OCI-LY7 (cell line): ENCODE measurements around the gene SCRG1.

Source experiments
- EZH2phosphoT487 ChIP-seq: fragments of 200-600 bp; sonication (generic); IDR thresholded peaks from 2 replicates; pipeline ENCODE4 v1.6.1; 2018; ENCODE audit warnings: low read depth, borderline replicate concordance, mild to moderate bottlenecking, mixed run types, antibody characterized with exemption, low read length, moderate library complexity, mixed read lengths
- TF ChIP-seq, protein P1 (sequence below): fragments of 200-600 bp; sonication (generic); conservative IDR thresholded peaks from 2 replicates; pipeline ENCODE4 v1.5.1; 2014; ENCODE audit warnings: mild to moderate bottlenecking, antibody characterized with exemption, low read length, moderate library complexity, mixed read lengths

DNA sequence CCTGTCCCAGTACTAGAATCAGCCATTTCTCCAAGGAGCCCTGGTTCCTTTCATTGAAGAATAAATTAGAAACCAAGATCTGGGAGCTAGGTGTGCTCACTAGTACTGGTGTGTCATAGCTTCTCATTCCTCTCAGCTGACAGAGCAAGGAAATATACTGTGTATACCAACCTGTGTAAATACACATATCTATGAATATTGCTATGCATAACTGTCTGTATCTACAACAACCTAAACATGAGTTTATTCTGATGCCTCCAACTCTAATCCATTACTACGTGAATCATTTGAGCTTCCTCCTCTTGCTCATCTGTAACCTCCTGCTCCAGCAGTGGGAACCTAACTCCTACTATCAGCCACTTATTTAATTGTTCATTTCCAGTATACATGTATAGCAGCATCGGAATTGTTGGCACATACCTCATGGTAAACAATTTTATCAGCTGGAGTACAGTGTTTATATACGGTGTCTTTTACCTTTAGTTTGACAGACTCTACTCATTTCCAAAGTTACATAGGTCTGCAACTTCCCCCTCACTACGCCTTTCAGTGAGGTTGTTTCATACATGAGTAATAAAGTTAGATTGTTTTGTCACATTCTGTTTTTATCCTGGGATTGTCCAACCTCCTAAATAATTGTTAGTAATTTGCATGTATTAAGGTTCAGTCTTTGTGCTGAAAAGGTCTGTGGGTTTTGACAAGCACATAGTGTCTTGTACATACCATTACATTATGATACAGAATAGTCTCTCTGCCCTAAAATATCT is 7.1 kb upstream of the SCRG1 start:
- TF ChIP-seq, protein P1, sequence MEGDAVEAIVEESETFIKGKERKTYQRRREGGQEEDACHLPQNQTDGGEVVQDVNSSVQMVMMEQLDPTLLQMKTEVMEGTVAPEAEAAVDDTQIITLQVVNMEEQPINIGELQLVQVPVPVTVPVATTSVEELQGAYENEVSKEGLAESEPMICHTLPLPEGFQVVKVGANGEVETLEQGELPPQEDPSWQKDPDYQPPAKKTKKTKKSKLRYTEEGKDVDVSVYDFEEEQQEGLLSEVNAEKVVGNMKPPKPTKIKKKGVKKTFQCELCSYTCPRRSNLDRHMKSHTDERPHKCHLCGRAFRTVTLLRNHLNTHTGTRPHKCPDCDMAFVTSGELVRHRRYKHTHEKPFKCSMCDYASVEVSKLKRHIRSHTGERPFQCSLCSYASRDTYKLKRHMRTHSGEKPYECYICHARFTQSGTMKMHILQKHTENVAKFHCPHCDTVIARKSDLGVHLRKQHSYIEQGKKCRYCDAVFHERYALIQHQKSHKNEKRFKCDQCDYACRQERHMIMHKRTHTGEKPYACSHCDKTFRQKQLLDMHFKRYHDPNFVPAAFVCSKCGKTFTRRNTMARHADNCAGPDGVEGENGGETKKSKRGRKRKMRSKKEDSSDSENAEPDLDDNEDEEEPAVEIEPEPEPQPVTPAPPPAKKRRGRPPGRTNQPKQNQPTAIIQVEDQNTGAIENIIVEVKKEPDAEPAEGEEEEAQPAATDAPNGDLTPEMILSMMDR = no peak
- no peak for TF ChIP-seq EZH2phosphoT487
